Stomach (tissue), 9 donors: ENCODE results near the gene NAGS. TPM values are rescaled to one million over a fixed set of nuclear protein-coding genes. Genes with fewer than 3 reads are reported as not detected.

Experiments used
- DNase-seq, 2 donors: peaks; one replicate each; pipeline versions ENCODE4 v3.0.0 to v3.0.0-alpha.2; 2013 to 2019
- H3K27ac ChIP-seq, 5 donors: fragments of 200-600 bp in 4 of 5; sonication (generic) in 4 of 5; one replicate each; pipeline ENCODE4 v1.5.1; 2013 to 2019; ENCODE audit warnings: mild to moderate bottlenecking in 1 of 5, moderate library complexity in 1 of 5
- H3K27me3 ChIP-seq, 3 donors: fragments of 200-600 bp; sonication (generic); one replicate each; pipeline ENCODE4 v1.5.1; 2017 to 2019; ENCODE audit warnings: mixed run types in 1 of 3
- H3K36me3 ChIP-seq, 4 donors: fragments of 200-600 bp; sonication (generic); 1 replicate in 3 of 4; 2 replicates in 1 of 4; pipeline ENCODE4 v1.5.1; 2016 to 2019
- H3K4me1 ChIP-seq, 4 donors: fragments of 200-600 bp; sonication (generic); one replicate each; pipeline ENCODE4 v1.5.1; 2016 to 2019
- H3K4me3 ChIP-seq, 4 donors: fragments of 200-600 bp; sonication (generic) in 3 of 4; one replicate each; pipeline ENCODE4 v1.5.1; 2016 to 2019; ENCODE audit warnings: mild to moderate bottlenecking in 1 of 4
- H3K9me3 ChIP-seq, 4 donors: fragments of 200-600 bp; sonication (generic); one replicate each; pipeline ENCODE4 v1.5.1; 2016 to 2019
- EP300 ChIP-seq: sonication (generic); formaldehyde crosslinking; IDR thresholded peaks from one replicate; pipeline ENCODE4 v1.6.1; 2017; ENCODE audit warnings: antibody characterized with exemption
- POLR2A ChIP-seq, 4 donors: fragments of 450-650 bp; IDR thresholded peaks; one replicate each; pipeline ENCODE4 v1.6.1; 2016; ENCODE audit warnings: antibody characterized with exemption in 4 of 4, control low read depth in 2 of 4, mild to moderate bottlenecking in 1 of 4, moderate library complexity in 1 of 4
- POLR2AphosphoS5 ChIP-seq, 3 donors: sonication (generic); formaldehyde crosslinking; IDR thresholded peaks; one replicate each; pipeline ENCODE4 v1.6.1; 2016; ENCODE audit warnings: antibody characterized with exemption in 3 of 3
- WGBS, 5 donors: extraction: QIAGEN DNeasy Blood & Tissue Kit in 3 of 5; methylation state at CpG; one replicate each; pipeline versions ENCODE4 v1.1.5 to v1.1.7; 2013 to 2018; 5-methylcytosine and 5-hydroxymethylcytosine counted together
- intact Hi-C: fragments of 100-400 bp; cut with DNase I; formaldehyde crosslinking; loops from one replicate; pipeline ENCODE4 v1.15.1; 2023; ENCODE audit warnings: low total_unique reads
- polyA plus RNA-seq, 3 donors: library from polyadenylated mRNA; stranded (reverse); fragments of 200-250 nt; gene quantifications; one replicate each; pipeline ENCODE4 v1.2.3, GENCODE V29; 2013
- total RNA-seq, 5 donors: library from RNA; depleted of rRNA; stranded (reverse); fragments of >200 nt; gene quantifications; one replicate each; pipeline versions ENCODE4 v1.1.0 to v1.2.3, GENCODE V29; 2014 to 2016
- TF ChIP-seq, protein P1 (sequence below), 7 experiments: fragments of 450-650 bp in 4 of 7; fragments of 200-600 bp in 3 of 7; sonication (generic) in 3 of 7; IDR thresholded peaks; one replicate each; pipeline ENCODE4 v1.5.1; 2016 to 2019; ENCODE audit warnings: antibody characterized with exemption in 7 of 7, control low read depth in 2 of 7, mild to moderate bottlenecking in 1 of 7
- donor health status: healthy with polysubstance abuse.
- donor health status: Bipolar disorder and iron deficiency.
- donor health status: healthy.

The NAGS gene
- total and polyA plus RNA-seq, 8 donors, result 0.29 to 1.5 (median 0.93) TPM; not detected in 2

- Histone ChIP-seq H3K4me1 (peaks cover 11 to 12% (median 12%) of the 10 kb centered on the region in 4 donors), H3K27ac (no peak overlapping the region), H3K36me3 (no peaks in the 10 kb centered on the region), H3K4me3 (no peak overlapping the region), H3K27me3 (peaks cover 10 to 31% (median 21%) of the 10 kb centered on the region in 3 donors), H3K9me3 (no peaks in the 10 kb centered on the region)
- 86 to 95% (median 91%) methylated on average over 10 to 12 of the region's 12 CpGs for WGBS, 5 donors
- no peak for DNase-seq
- intact Hi-C loops, result no loop called here
- TF ChIP-seq, protein P1, sequence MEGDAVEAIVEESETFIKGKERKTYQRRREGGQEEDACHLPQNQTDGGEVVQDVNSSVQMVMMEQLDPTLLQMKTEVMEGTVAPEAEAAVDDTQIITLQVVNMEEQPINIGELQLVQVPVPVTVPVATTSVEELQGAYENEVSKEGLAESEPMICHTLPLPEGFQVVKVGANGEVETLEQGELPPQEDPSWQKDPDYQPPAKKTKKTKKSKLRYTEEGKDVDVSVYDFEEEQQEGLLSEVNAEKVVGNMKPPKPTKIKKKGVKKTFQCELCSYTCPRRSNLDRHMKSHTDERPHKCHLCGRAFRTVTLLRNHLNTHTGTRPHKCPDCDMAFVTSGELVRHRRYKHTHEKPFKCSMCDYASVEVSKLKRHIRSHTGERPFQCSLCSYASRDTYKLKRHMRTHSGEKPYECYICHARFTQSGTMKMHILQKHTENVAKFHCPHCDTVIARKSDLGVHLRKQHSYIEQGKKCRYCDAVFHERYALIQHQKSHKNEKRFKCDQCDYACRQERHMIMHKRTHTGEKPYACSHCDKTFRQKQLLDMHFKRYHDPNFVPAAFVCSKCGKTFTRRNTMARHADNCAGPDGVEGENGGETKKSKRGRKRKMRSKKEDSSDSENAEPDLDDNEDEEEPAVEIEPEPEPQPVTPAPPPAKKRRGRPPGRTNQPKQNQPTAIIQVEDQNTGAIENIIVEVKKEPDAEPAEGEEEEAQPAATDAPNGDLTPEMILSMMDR (IDR thresholded peaks at IDR 0.05), result no peak
- TF ChIP-seq POLR2AphosphoS5 (IDR thresholded peaks at IDR 0.05), result no peak
- TF ChIP-seq EP300, result no peak
- TF ChIP-seq POLR2A (IDR thresholded peaks at IDR 0.05), result no peak
These were observed 4.1 kb upstream of the NAGS start for GRCh38 chr17:44000141-44000860.

GRCh38 chr17:44000871-44001460, 3.5 kb upstream of the NAGS start:
- Histone ChIP-seq H3K9me3 (no peaks in the 10 kb centered on the region), H3K27me3 (peaks cover 14 to 38% (median 23%) of the 10 kb centered on the region in 3 donors), H3K27ac (no peak overlapping the region), H3K4me3 (no peak overlapping the region), H3K36me3 (no peaks in the 10 kb centered on the region), H3K4me1 (peaks cover 18 to 19% (median 18%) of the 10 kb centered on the region in 4 donors)
- WGBS, 5 donors, result 69 to 73% (median 70%) methylated on average over 5 to 6 of the region's 6 CpGs
- intact Hi-C loops, result no loop called here
- TF ChIP-seq POLR2A (IDR thresholded peaks at IDR 0.05), result no peak
- no peak for TF ChIP-seq EP300
- TF ChIP-seq, protein P1 (IDR thresholded peaks at IDR 0.05), result no peak
- TF ChIP-seq POLR2AphosphoS5 (IDR thresholded peaks at IDR 0.05), result no peak
- no peak for DNase-seq

DNA sequence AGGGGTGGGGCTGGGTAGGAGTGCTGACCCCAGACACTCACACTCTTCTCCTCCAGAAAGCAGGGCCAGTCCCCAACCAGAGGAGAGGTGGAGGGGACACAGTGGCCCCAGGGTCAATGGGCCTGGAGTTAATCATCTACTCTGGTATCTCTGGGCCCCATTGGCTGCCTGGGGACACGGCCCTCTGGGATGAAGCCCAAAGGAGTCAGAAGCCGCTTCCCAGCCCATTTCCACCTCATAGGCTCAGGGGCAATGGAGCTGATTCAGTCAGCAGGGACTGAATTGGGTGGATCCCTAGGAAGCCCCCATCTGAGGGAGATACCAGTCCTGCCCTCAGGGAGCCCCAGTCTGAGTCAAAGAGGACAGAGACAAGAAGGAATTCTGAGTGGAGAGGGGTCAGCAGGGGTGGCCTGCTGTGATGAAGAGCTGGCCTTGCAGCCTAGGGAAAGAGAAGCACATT, 2.9 kb upstream of the NAGS start:
- no peaks in the 10 kb centered on the region for H3K9me3 ChIP-seq
- intact Hi-C loops, result no loop called here

More for the DNA sequence above, 2.9 kb upstream of the NAGS start:
- peaks cover 14 to 43% (median 25%) of the 10 kb centered on the region in 3 donors for H3K27me3 ChIP-seq
- no peak overlapping the region for H3K27ac ChIP-seq
- TF ChIP-seq EP300 (no peak), POLR2A (IDR thresholded peaks at IDR 0.05) (no peak), POLR2AphosphoS5 (IDR thresholded peaks at IDR 0.05) (no peak)
- TF ChIP-seq, protein P1 (IDR thresholded peaks at IDR 0.05), result no peak
- no peak for DNase-seq
- peaks cover 23 to 24% (median 24%) of the 10 kb centered on the region in 4 donors for H3K4me1 ChIP-seq
- 59 to 78% (median 71%) methylated on average over 2 of the region's 2 CpGs for WGBS, 5 donors
- no peaks in the 10 kb centered on the region for H3K36me3 ChIP-seq
- no peak overlapping the region for H3K4me3 ChIP-seq
